SKM-1 (cell line): Measurements from ENCODE around the gene GPNMB.

Source experiments
- DNase-seq: peaks from one replicate; lab custom pipeline; 2025; ENCODE audit not compliant: unreplicated experiment; lab: John Stamatoyannopoulos, UW

Gene GPNMB

GRCh38 chr7:23268167-23268566, 21.6 kb downstream of the GPNMB start:
- DNase-seq = no peak

DNA sequence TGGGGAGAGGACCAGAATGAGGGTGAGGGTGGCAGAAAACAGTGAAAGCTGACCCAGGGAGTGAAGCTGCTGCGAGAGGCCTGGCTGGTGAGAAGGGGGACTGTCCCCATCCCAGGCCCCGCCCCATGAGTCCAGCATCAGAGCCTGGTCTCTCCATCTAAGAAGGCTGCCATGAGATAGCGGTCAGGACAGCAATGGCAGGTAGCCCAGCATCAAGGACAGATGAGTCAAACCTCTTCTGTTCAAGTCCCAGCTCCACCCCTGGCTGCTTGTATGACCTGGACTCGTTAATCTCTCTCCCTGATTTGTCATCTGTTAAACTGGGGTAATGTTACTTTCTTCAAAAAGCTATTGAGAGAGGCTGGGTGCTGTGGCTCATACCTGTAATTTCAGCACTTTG, 22.2 kb downstream of the GPNMB start:
- no peak for DNase-seq

GRCh38 chr7:23272275-23272674, 25.7 kb downstream of the GPNMB start:
- no peak for DNase-seq

GRCh38 chr7:23273141-23273599, 26.6 kb downstream of the GPNMB start:
- peak; percentile 75 for DNase-seq

- no peak for DNase-seq
Observed at GRCh38 chr7:23275912-23276311, 29.3 kb downstream of the GPNMB start.

GRCh38 chr7:23276376-23276775, 29.8 kb downstream of the GPNMB start:
- DNase-seq = no peak

GRCh38 chr7:23276947-23277346, 30.4 kb downstream of the GPNMB start:
- no peak for DNase-seq

- peak; percentile 81 for DNase-seq
Observed at GRCh38 chr7:23277359-23277989, 30.9 kb downstream of the GPNMB start.

DNA sequence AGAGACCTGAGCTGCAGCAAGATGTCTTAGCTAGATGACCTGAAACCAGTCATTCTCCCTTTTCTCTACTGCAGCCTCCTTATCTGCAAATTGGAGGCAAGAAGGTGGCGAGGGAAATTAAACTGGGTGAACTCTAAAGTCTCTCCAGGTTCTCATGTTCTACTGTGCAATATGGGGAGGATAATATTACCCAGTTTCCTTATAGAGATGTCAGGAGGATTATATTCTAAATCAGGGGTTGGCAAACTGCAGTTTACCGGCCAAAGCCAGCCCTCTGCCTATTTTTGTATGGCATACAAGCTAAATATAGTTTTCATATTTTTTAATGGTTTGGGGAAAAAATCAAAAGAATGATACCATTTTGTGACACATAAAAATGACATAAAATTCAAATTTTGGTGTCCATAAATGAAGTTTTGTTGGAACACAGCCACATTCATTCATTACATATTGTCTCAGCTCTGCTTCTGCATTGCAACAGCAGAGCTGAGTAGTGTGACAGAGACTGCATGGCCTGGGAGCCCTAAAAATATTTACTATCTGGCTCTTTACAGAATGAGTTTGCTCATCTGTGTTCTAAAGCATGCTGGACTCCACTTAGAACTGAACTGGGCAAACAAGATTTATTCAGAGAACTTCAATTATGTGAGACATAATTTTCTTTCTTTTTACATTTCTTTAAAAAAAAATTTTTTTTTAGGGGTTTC, 33.4 kb downstream of the GPNMB start:
- DNase-seq = no peak

DNA sequence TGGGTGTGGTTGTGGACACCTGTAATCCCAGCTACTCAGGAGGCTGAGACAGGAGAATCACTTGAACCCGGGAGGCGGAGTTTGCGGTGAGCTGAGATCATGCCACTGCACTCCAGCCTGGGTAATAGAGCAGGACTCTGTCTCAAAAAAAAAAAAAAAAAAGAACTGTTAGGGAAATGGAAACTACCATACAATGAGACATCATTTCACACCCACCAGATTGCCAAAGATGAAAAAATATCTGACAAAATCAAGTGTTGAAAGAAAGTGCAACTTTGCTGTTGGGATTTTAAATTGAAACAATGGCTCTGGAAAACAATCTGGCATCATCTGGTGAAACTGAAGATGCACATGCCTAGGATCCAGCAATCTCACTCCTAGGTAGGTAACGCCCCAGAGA, 36.5 kb downstream of the GPNMB start:
- no peak for DNase-seq

DNA sequence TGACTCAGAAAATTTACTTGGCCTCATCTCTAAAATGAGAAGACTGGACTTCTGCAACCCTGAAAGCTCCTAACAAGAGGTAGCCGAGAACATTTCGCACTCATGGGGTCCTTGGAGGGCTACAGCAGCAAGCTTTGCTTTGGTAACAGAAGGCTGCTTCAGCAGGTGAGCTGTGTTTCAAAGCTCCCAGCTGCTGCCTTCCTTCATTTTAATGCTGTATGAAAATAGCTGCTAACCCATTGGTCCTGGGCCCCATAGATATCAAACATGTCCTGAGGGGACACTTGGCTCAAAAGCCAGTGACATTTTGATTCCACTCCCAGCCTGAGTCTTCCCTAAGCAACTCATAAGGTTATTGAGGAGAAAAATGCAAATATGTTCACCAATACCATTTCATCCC, 38.3 kb downstream of the GPNMB start:
- no peak for DNase-seq

GRCh38 chr7:23285657-23286646, 39.4 kb downstream of the GPNMB start:
- DNase-seq = no peak

GRCh38 chr7:23287612-23288011, 41.0 kb downstream of the GPNMB start:
- DNase-seq = peak; percentile 38

DNA sequence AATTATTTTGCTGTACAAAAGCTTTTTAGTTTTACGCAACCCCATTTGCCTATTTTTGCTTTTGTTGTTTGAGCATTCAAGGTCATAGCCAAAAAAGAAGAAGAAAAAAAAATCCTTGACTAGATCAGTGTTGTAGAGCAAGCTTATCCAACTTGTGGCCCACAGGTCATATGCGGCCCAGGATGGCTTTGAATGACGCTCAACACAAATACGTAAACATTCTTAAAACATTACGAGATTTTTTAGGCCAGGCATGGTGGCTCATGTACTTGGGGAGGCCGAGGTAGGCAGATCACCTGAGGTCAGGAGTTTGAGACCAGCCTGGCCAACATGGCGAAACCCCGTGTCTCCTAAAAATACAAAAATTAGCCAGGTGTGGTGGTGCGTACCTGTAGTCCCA, 44.4 kb downstream of the GPNMB start:
- DNase-seq = no peak

DNA sequence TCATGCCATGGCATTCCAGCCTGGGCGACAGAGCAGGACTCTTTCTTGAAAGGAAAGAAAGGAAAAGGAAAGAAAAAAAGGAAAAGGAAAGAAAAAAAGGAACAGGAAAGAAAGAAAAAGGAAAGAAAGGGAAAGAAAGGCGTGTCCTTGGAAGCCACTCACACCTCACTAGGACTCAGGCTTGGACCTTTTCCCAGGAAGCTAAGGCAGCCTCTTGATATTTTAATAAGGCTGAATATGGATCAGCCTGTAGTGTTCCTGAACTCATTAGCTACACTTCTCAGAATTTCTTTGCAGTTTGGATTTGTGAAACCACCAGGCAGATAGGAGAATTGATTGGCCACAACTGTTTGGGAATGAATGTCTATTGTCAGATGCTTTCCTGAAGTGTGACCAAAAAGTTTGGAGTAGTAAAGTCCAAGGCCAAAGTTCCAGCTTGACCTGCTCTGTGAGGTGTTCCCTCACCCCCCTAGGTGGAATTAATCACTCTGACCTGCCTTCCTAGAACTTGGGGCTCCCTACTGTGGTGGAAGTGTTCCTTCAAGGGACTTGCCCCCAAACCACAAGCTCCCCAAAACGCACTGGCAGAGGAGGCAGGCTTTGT, 45.5 kb downstream of the GPNMB start:
- no peak for DNase-seq

GRCh38 chr7:23292623-23293022, 46.0 kb downstream of the GPNMB start:
- DNase-seq = no peak

- no peak for DNase-seq
Observed at GRCh38 chr7:23293500-23294073, 47.0 kb downstream of the GPNMB start.

DNA sequence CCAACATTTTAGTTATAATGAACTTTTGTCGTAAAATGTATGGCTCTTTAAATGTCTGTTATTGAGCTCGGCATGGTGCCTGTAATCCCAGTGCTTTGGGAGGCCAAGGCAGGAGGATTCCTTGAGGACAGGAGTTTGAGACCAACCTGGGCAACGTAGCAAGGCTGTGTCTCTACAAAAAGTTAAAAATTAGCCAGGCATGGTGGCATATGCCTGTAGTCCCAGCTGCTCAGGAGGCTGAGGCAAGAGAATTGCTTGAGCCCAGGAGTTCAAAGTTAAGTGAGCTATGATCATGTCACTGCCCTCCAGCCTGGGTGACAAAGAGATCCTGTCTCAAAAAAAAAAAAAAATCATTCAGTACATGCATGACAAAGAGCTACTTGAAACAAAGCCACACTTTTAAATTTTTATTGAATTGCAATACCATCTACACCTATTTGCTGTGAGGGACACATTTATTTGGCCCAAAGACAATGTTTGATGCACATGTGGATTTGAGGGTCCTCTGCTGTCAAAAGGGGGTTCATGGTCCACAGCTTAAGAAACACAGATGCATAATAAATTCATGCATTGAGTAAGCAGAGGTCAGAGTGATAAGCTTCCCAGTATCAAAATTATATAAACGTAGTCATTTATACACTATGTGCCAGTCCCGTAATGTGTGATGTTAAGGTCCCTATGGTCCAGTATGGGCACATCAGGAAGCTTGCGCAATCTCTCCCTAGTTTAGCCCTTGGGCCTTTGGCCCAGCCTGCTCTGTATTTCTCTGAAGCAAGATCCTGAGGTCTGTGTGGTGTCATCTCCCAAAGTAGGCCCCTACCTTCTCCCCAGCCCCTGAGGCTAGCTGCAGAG, 48.2 kb downstream of the GPNMB start:
- DNase-seq = peak; percentile 71

DNA sequence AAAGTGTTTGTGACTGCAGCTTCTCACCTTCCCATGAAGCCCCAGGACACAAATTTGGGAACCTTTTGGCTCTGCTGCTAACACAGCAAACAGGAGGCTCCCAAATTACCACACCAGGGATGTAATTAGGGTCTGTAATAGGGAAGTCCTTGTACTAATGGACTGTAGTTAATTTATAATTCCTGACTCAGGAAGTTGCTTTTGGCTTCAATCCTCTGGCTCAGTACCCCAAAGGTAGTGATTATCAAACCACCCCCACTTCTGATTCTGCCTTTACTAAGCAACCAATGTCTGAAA, 48.8 kb downstream of the GPNMB start:
- no peak for DNase-seq
